IMR-90 (cell line): ENCODE data around the gene PP2D1. TPM values are rescaled to one million over a fixed set of nuclear protein-coding genes. Genes with fewer than 3 reads are reported as not detected.
A peak's percentile ranks its signal among the peaks of the same experiment; 100 is the strongest.

Experiments used
- ATAC-seq: fragments of 200-7000 bp; cut with Tn5 transposase; 2 replicates; pipeline ENCODE4 v1.9.1; 2020; ENCODE audit warnings: low read depth, mild to moderate bottlenecking, moderate library complexity
- BruUV-seq: library from RNA; stranded (reverse); fragments of 400-500 nt; replicated peaks from 2 replicates; lab custom pipeline; 2021; lab: Mats Ljungman, UMichigan
- CTCF ChIA-PET: fragments of 300-600 bp; formaldehyde crosslinking; extraction: SDS; loops from one replicate; lab custom pipeline; 2021; ENCODE audit warnings: antibody characterized with exemption; lab: Yijun Ruan, JAX
- POLR2A ChIA-PET: fragments of 300-600 bp; sonication (Branson Sonifier 250); formaldehyde crosslinking; loops from one replicate; lab custom pipeline; 2022; ENCODE audit warnings: antibody characterized with exemption; ENCODE audit not compliant: unreplicated experiment; lab: Charles Lee
- DNase-seq: peaks from one replicate; pipeline ENCODE4 v3.0.0; 2013
- H2AFZ ChIP-seq: replicated peaks from 2 replicates; pipeline ENCODE3; 2013; ENCODE audit warnings: low read length, mild to moderate bottlenecking; ENCODE audit not compliant: poor library complexity
- H2AK5ac ChIP-seq: 2 replicates; pipeline ENCODE4 v1.6.1; 2013; ENCODE audit warnings: low read depth, low read length, inconsistent platforms
- H2AK9ac ChIP-seq: replicated peaks from 2 replicates; pipeline ENCODE3; 2013; ENCODE audit warnings: mild to moderate bottlenecking, low read depth, low read length, moderate library complexity; ENCODE audit not compliant: poor library complexity
- H2BK120ac ChIP-seq: 2 replicates; pipeline ENCODE4 v1.6.1; 2013; ENCODE audit warnings: low read depth, low read length, inconsistent platforms
- H2BK15ac ChIP-seq: 3 replicates; pipeline ENCODE4 v1.6.1; 2013; ENCODE audit warnings: low read depth, low read length, inconsistent platforms
- H2BK20ac ChIP-seq: 2 replicates; pipeline ENCODE4 v1.6.1; 2013; ENCODE audit warnings: low read depth, mild to moderate bottlenecking, inconsistent platforms, low read length, moderate library complexity
- H2BK5ac ChIP-seq: 2 replicates; pipeline ENCODE4 v1.6.1; 2013; ENCODE audit warnings: mild to moderate bottlenecking, low read depth, low read length, inconsistent platforms; ENCODE audit not compliant: poor library complexity, severe bottlenecking
- H3K14ac ChIP-seq: replicated peaks from 2 replicates; pipeline ENCODE4 v1.6.1; 2013; ENCODE audit warnings: low read depth, low read length, inconsistent platforms
- H3K18ac ChIP-seq: 2 replicates; pipeline ENCODE4 v1.6.1; 2013; ENCODE audit warnings: low read depth, low read length, control low read depth
- H3K23ac ChIP-seq: 2 replicates; pipeline ENCODE4 v1.6.1; 2013; ENCODE audit warnings: low read depth, low read length, inconsistent platforms
- H3K27ac ChIP-seq: 2 replicates; pipeline ENCODE4 v1.5.1; 2013; ENCODE audit warnings: mild to moderate bottlenecking, control low read depth, low read length; ENCODE audit not compliant: insufficient read depth
- H3K27me3 ChIP-seq: 2 replicates; pipeline ENCODE4 v1.6.1; 2013; ENCODE audit warnings: low read length; ENCODE audit not compliant: control insufficient read depth, insufficient read depth
- H3K36me3 ChIP-seq: 2 replicates; pipeline ENCODE4 v1.6.1; 2013; ENCODE audit warnings: low read length, mixed read lengths; ENCODE audit not compliant: control insufficient read depth, insufficient read depth
- H3K4ac ChIP-seq: 2 replicates; pipeline ENCODE4 v1.6.1; 2013; ENCODE audit warnings: low read depth, low read length, inconsistent platforms
- H3K4me1 ChIP-seq: 2 replicates; pipeline ENCODE4 v1.6.1; 2013; ENCODE audit warnings: low read length, mixed read lengths; ENCODE audit not compliant: control insufficient read depth, insufficient read depth
- H3K4me2 ChIP-seq: 2 replicates; pipeline ENCODE4 v1.6.1; 2013; ENCODE audit warnings: low read depth, mild to moderate bottlenecking, control low read depth, low read length, moderate library complexity
- H3K4me3 ChIP-seq: 2 replicates; pipeline ENCODE4 v1.5.1; 2013; ENCODE audit warnings: low read depth, mild to moderate bottlenecking, control low read depth, low read length, moderate library complexity; ENCODE audit not compliant: insufficient read depth
- H3K56ac ChIP-seq: 2 replicates; pipeline ENCODE4 v1.6.1; 2013; ENCODE audit warnings: low read length, inconsistent platforms; ENCODE audit not compliant: insufficient read depth; ENCODE audit errors: extremely low read depth
- H3K79me1 ChIP-seq, 2 experiments: 2 replicates each; pipeline ENCODE4 v1.6.1; 2013; ENCODE audit warnings: low read length in 2 of 2, inconsistent platforms in 1 of 2, low read depth in 1 of 2
- H3K9ac ChIP-seq: 2 replicates; pipeline ENCODE4 v1.6.1; 2013; ENCODE audit warnings: low read depth, low read length, control low read depth
- H3K9me1 ChIP-seq: 2 replicates; pipeline ENCODE4 v1.6.1; 2013; ENCODE audit warnings: low read length, inconsistent platforms; ENCODE audit not compliant: insufficient read depth
- H3K9me3 ChIP-seq: 2 replicates; pipeline ENCODE4 v1.6.1; 2013; ENCODE audit warnings: low read length; ENCODE audit not compliant: control insufficient read depth, insufficient read depth
- H4K20me1 ChIP-seq: 2 replicates; pipeline ENCODE4 v1.6.1; 2013; ENCODE audit warnings: low read length, inconsistent platforms; ENCODE audit not compliant: insufficient read depth
- H4K5ac ChIP-seq: 2 replicates; pipeline ENCODE4 v1.6.1; 2013; ENCODE audit warnings: mild to moderate bottlenecking, low read depth, low read length, control low read depth
- H4K8ac ChIP-seq, 2 experiments: 2 replicates each; pipeline ENCODE4 v1.6.1; 2013; ENCODE audit warnings: low read depth in 2 of 2, low read length in 2 of 2, control low read depth in 1 of 2, inconsistent platforms in 1 of 2
- H4K91ac ChIP-seq: 2 replicates; pipeline ENCODE4 v1.6.1; 2013; ENCODE audit warnings: low read depth, low read length, inconsistent platforms; ENCODE audit not compliant: insufficient read depth
- CHD1 ChIP-seq: IDR thresholded peaks from 2 replicates; pipeline ENCODE4 v1.6.1; 2012; ENCODE audit warnings: low read depth, low read length, improper control_type of control experiment
- MAFK ChIP-seq: IDR thresholded peaks from 2 replicates; pipeline ENCODE4 v1.6.1; 2012; ENCODE audit warnings: low read depth, low read length, improper control_type of control experiment
- MAZ ChIP-seq: IDR thresholded peaks from 2 replicates; pipeline ENCODE4 v1.6.1; 2012; ENCODE audit warnings: low read depth, mild to moderate bottlenecking, low read length, improper control_type of control experiment, moderate library complexity, borderline replicate concordance
- MXI1 ChIP-seq: IDR thresholded peaks from 2 replicates; pipeline ENCODE4 v1.6.1; 2012; ENCODE audit warnings: low read depth, mild to moderate bottlenecking, low read length, moderate library complexity, borderline replicate concordance
- NFE2L2 ChIP-seq: fragments of 150-350 bp; IDR thresholded peaks from 2 replicates; pipeline ENCODE4 v1.6.1; 2016; ENCODE audit warnings: low read depth, mild to moderate bottlenecking, low read length
- POLR2A ChIP-seq: IDR thresholded peaks from 2 replicates; pipeline ENCODE4 v1.6.1; 2012; ENCODE audit warnings: mild to moderate bottlenecking, low read depth, low read length
- RAD21 ChIP-seq: IDR thresholded peaks from 2 replicates; pipeline ENCODE4 v1.6.1; 2012; ENCODE audit warnings: low read length, improper control_type of control experiment
- RCOR1 ChIP-seq: IDR thresholded peaks from 2 replicates; pipeline ENCODE4 v1.6.1; 2012; ENCODE audit warnings: mild to moderate bottlenecking, low read length, improper control_type of control experiment; ENCODE audit not compliant: insufficient replicate concordance
- SMC3 ChIP-seq: fragments of 150-350 bp; IDR thresholded peaks from 2 replicates; pipeline ENCODE4 v1.6.1; 2016; ENCODE audit warnings: low read depth, mild to moderate bottlenecking, antibody characterized with exemption, low read length, moderate library complexity
- USF2 ChIP-seq: fragments of 150-350 bp; IDR thresholded peaks from 2 replicates; pipeline ENCODE4 v1.6.1; 2017; ENCODE audit warnings: mild to moderate bottlenecking, antibody characterized with exemption, low read length, low read depth
- WGBS, 2 experiments: methylation state at CpG; one replicate each; pipeline versions ENCODE4 v1.1.5 to v1.1.7; 2013; ENCODE audit warnings: missing lambda C conversion rate in 2 of 2; ENCODE audit not compliant: insufficient read length in 1 of 2; ENCODE audit errors: extremely low coverage in 2 of 2; 5-methylcytosine and 5-hydroxymethylcytosine counted together
- dilution Hi-C: fragments of 300-500 bp; cut with HindIII; formaldehyde crosslinking; loops from one replicate; pipeline ENCODE4 v1.14.3; 2018; ENCODE audit warnings: low sequenced_read_pairs; ENCODE audit not compliant: unreplicated experiment
- in situ Hi-C: fragments of 300-500 bp; cut with MboI; formaldehyde crosslinking; loops from 3 replicates; pipeline ENCODE4 v1.14.3; 2019; ENCODE audit warnings: low sequenced_read_pairs, inconsistent platforms, mixed read lengths
- intact Hi-C: fragments of 100-400 bp; cut with micrococcal nuclease; formaldehyde crosslinking; loops from 2 replicates; pipeline ENCODE4 v1.10.0; 2022
- polyA plus RNA-seq, 3 experiments: library from polyadenylated mRNA; depleted of rRNA; stranded (reverse); fragments of >200 nt; gene quantifications; 2 replicates each; pipeline ENCODE4 v1.2.3, GENCODE V29; 2012; ENCODE audit warnings: low replicate concordance in 1 of 3
- total RNA-seq: library from RNA; depleted of rRNA; stranded (reverse); fragments of >200 nt; gene quantifications from 2 replicates; pipeline ENCODE4 v1.2.3, GENCODE V29; 2012
- TF ChIP-seq, protein P1 (sequence below): fragments of 150-350 bp; IDR thresholded peaks from 2 replicates; pipeline ENCODE4 v1.6.1; 2016; ENCODE audit warnings: low read depth, mild to moderate bottlenecking, low read length, moderate library complexity, borderline replicate concordance
- TF ChIP-seq, protein P2 (sequence below): conservative IDR thresholded peaks from 2 replicates; pipeline ENCODE4 v1.5.1; 2012; ENCODE audit warnings: mild to moderate bottlenecking, low read depth, low read length, improper control_type of control experiment

PP2D1 gene
- total and polyA plus RNA-seq, 2 of the 4 experiments (the other 2 are of a cell fraction) = not detected

DNA sequence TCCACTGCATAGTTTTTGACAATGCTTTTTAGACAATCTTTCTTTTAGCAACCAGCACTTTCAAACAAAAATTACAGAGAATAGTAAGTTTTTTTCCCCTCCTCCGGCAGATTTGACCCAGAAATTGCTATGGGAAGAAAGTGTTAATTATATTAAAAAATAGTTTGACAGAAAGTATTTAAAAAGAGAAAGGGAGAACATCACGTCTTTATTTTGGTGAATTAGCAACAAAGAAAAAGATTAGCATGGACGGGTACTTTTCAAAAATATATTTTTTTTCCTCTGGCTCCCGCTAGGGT is 27.4 kb upstream of the PP2D1 start:
- H3K14ac ChIP-seq = no peak overlapping the region
- POLR2A ChIA-PET = no interaction called here
- no peaks in the 10 kb centered on the region for H3K36me3 ChIP-seq
- intact Hi-C loops = loop anchor here (5.0 to 10.0 kb wide), 2 partner anchors 72 to 305 kb away; no protein-coding TSS in a partner anchor
- BruUV-seq = no TSS peak
- no peaks in the 10 kb centered on the region for H3K9me1 ChIP-seq
- H3K56ac ChIP-seq = no peak overlapping the region
- no peak overlapping the region for H3K18ac ChIP-seq
- H4K8ac ChIP-seq = no peak overlapping the region
- peaks cover 0 to 4% of the 10 kb centered on the region in 2 experiments; a peak in 2 of 4 replicates for H3K79me1 ChIP-seq
- DNase-seq = no peak
- H3K4me3 ChIP-seq = peak overlapping the region; percentile 90
- no peaks in the 10 kb centered on the region for H3K27me3 ChIP-seq
- in situ Hi-C loops = no loop called here
- H4K20me1 ChIP-seq = peaks cover 3% of the 10 kb centered on the region
- H4K91ac ChIP-seq = no peak overlapping the region
- no peak overlapping the region for H3K4ac ChIP-seq
- H2AK9ac ChIP-seq = no peak overlapping the region
- no CpG with 5 or more reads among the region's 4 CpGs for WGBS, 2 experiments
- H3K23ac ChIP-seq = no peak overlapping the region
- no peaks in the 10 kb centered on the region; the same call in 1 of the 2 replicates for H3K4me1 ChIP-seq
- no peak overlapping the region for H3K27ac ChIP-seq
- dilution Hi-C loops = no loop called here
- no peak overlapping the region for H2BK5ac ChIP-seq
- H3K9me3 ChIP-seq = no peaks in the 10 kb centered on the region
- H2BK15ac ChIP-seq = no peak overlapping the region
- no peak overlapping the region for H2AK5ac ChIP-seq
- no peak for ATAC-seq
- H3K4me2 ChIP-seq = peak overlapping the region; percentile 83
- no peak overlapping the region for H4K5ac ChIP-seq
- CTCF ChIA-PET = no interaction called here
- no peak overlapping the region for H2BK20ac ChIP-seq
- TF ChIP-seq RCOR1 = no peak
- TF ChIP-seq, protein P1, sequence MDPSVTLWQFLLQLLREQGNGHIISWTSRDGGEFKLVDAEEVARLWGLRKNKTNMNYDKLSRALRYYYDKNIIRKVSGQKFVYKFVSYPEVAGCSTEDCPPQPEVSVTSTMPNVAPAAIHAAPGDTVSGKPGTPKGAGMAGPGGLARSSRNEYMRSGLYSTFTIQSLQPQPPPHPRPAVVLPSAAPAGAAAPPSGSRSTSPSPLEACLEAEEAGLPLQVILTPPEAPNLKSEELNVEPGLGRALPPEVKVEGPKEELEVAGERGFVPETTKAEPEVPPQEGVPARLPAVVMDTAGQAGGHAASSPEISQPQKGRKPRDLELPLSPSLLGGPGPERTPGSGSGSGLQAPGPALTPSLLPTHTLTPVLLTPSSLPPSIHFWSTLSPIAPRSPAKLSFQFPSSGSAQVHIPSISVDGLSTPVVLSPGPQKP = no peak
- no peak for TF ChIP-seq USF2
- TF ChIP-seq MAFK = no peak
- TF ChIP-seq MXI1 = no peak
- no peak for TF ChIP-seq POLR2A
- TF ChIP-seq SMC3 = no peak
- TF ChIP-seq MAZ = no peak
- TF ChIP-seq NFE2L2 = no peak
- TF ChIP-seq CHD1 = no peak
- TF ChIP-seq, protein P2, sequence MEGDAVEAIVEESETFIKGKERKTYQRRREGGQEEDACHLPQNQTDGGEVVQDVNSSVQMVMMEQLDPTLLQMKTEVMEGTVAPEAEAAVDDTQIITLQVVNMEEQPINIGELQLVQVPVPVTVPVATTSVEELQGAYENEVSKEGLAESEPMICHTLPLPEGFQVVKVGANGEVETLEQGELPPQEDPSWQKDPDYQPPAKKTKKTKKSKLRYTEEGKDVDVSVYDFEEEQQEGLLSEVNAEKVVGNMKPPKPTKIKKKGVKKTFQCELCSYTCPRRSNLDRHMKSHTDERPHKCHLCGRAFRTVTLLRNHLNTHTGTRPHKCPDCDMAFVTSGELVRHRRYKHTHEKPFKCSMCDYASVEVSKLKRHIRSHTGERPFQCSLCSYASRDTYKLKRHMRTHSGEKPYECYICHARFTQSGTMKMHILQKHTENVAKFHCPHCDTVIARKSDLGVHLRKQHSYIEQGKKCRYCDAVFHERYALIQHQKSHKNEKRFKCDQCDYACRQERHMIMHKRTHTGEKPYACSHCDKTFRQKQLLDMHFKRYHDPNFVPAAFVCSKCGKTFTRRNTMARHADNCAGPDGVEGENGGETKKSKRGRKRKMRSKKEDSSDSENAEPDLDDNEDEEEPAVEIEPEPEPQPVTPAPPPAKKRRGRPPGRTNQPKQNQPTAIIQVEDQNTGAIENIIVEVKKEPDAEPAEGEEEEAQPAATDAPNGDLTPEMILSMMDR = no peak
- TF ChIP-seq RAD21 = no peak
- H2AFZ ChIP-seq = peak overlapping the region; percentile 94
- H3K9ac ChIP-seq = no peak overlapping the region
- H2BK120ac ChIP-seq = no peak overlapping the region
